HEK293T (cell line): ENCODE data around the gene ABCC5.
"Not testable (repeated sequence)": the region's sequence is repeated elsewhere in the genome, so short reads cannot be mapped to it uniquely, and the experiment has no call there.

Experiments used
- CTCF ChIA-PET: fragments of 350-600 bp; formaldehyde crosslinking; extraction: SDS; loops from one replicate; lab custom pipeline; 2021; ENCODE audit warnings: antibody characterized with exemption, inconsistent platforms; lab: Yijun Ruan, JAX
- POLR2A ChIA-PET: fragments of 350-600 bp; formaldehyde crosslinking; extraction: SDS; loops from one replicate; lab custom pipeline; 2020; ENCODE audit warnings: antibody characterized with exemption, inconsistent platforms; lab: Yijun Ruan, JAX
- DNase-seq: peaks from one replicate; pipeline ENCODE4 v3.0.0; 2012; ENCODE audit warnings: mixed read lengths; ENCODE audit errors: extremely low spot score
- ARNT ChIP-seq: fragments of 450-650 bp; IDR thresholded peaks from 2 replicates; pipeline ENCODE4 v1.6.1; 2017; ENCODE audit warnings: mild to moderate bottlenecking
- BHLHE40 ChIP-seq: fragments of 450-650 bp; IDR thresholded peaks from 2 replicates; pipeline ENCODE4 v1.6.1; 2016; ENCODE audit warnings: mild to moderate bottlenecking, moderate library complexity, borderline replicate concordance
- CTBP1 ChIP-seq: fragments of 450-650 bp; IDR thresholded peaks from 2 replicates; pipeline ENCODE4 v1.6.1; 2016; ENCODE audit warnings: borderline replicate concordance
- ELF4 ChIP-seq: fragments of 450-650 bp; IDR thresholded peaks from 2 replicates; pipeline ENCODE4 v1.6.1; 2017; ENCODE audit warnings: antibody characterized with exemption
- FOXA1 ChIP-seq: fragments of 450-650 bp; IDR thresholded peaks from 2 replicates; pipeline ENCODE4 v1.6.1; 2016; ENCODE audit warnings: mild to moderate bottlenecking
- FOXK2 ChIP-seq: fragments of 450-650 bp; IDR thresholded peaks from 2 replicates; pipeline ENCODE4 v1.6.1; 2016; ENCODE audit warnings: mild to moderate bottlenecking
- FOXM1 ChIP-seq: fragments of 450-650 bp; IDR thresholded peaks from 2 replicates; pipeline ENCODE4 v1.6.1; 2017; ENCODE audit warnings: mild to moderate bottlenecking, borderline replicate concordance
- HDGF ChIP-seq: fragments of 450-650 bp; IDR thresholded peaks from 2 replicates; pipeline ENCODE4 v1.6.1; 2017; ENCODE audit warnings: antibody characterized with exemption, borderline replicate concordance
- L3MBTL2 ChIP-seq: fragments of 450-650 bp; conservative IDR thresholded peaks from 2 replicates; pipeline ENCODE4 v1.6.1; 2016; ENCODE audit warnings: mild to moderate bottlenecking
- LEF1 ChIP-seq: fragments of 450-650 bp; IDR thresholded peaks from 2 replicates; pipeline ENCODE4 v1.6.1; 2017; ENCODE audit warnings: mild to moderate bottlenecking, borderline replicate concordance
- NFRKB ChIP-seq: fragments of 450-650 bp; IDR thresholded peaks from 2 replicates; pipeline ENCODE4 v1.6.1; 2016; ENCODE audit warnings: mild to moderate bottlenecking, moderate library complexity
- SP1 ChIP-seq: fragments of 450-650 bp; IDR thresholded peaks from 2 replicates; pipeline ENCODE4 v1.6.1; 2017
- SUZ12 ChIP-seq: fragments of 450-650 bp; IDR thresholded peaks from 2 replicates; pipeline ENCODE4 v1.6.1; 2016; ENCODE audit warnings: mild to moderate bottlenecking
- TARDBP ChIP-seq: fragments of 450-650 bp; IDR thresholded peaks from 2 replicates; pipeline ENCODE4 v1.6.1; 2016
- ZNF384 ChIP-seq: fragments of 450-650 bp; IDR thresholded peaks from 2 replicates; pipeline ENCODE4 v1.6.1; 2016
- TF ChIP-seq, protein P1 (sequence below): fragments of 450-650 bp; IDR thresholded peaks from 2 replicates; pipeline ENCODE4 v1.6.1; 2016

Gene ABCC5

GRCh38 chr3:183883291-183884096 lies 134.2 kb downstream of the ABCC5 start:
- TF ChIP-seq BHLHE40 = no peak
- no peak for TF ChIP-seq FOXA1
- TF ChIP-seq HDGF = no peak
- no peak for TF ChIP-seq ZNF384
- TF ChIP-seq FOXK2 = no peak
- no peak for TF ChIP-seq FOXM1
- TF ChIP-seq, protein P1, sequence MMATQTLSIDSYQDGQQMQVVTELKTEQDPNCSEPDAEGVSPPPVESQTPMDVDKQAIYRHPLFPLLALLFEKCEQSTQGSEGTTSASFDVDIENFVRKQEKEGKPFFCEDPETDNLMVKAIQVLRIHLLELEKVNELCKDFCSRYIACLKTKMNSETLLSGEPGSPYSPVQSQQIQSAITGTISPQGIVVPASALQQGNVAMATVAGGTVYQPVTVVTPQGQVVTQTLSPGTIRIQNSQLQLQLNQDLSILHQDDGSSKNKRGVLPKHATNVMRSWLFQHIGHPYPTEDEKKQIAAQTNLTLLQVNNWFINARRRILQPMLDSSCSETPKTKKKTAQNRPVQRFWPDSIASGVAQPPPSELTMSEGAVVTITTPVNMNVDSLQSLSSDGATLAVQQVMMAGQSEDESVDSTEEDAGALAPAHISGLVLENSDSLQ = no peak
- TF ChIP-seq ELF4 = no peak
- no peak for TF ChIP-seq NFRKB
- TF ChIP-seq CTBP1 = no peak
- TF ChIP-seq L3MBTL2 = no peak
- TF ChIP-seq SUZ12 = no peak
- TF ChIP-seq LEF1 = no peak
- ChIA-PET CTCF (interaction anchor here (0.7 to 2.1 kb wide), 2 partner anchors 13 to 57 kb away, joined by 3 to 9 read pairs; no protein-coding TSS in a partner anchor), POLR2A (interaction anchor here (0.8 to 0.9 kb wide), 2 partner anchors 8 to 35 kb away, joined by 3 to 4 read pairs; no protein-coding TSS in a partner anchor)
- no peak for DNase-seq

DNA sequence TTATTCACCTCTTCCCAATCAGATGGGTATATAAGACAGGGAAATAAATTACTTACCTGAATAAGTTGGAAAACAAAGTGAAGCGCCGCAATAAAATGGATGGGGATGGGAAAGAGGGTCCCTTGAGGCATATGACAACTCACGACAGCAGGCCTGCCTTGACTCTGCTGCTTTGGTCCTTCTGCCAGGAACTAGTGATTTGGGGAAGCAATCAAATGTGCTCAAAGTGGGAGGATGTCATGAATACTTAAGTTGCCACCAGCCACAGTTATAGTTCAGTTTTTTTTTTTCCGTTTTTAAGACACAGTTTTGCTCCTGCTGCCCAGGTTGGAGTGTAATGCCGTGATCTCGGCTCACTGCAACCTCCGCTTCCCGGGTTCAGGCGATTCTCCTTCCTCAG lies 137.6 kb downstream of the ABCC5 start:
- DNase-seq = no peak
- TF ChIP-seq, protein P1 = no peak
- TF ChIP-seq L3MBTL2 (no peak), SUZ12 (no peak), HDGF (no peak), ELF4 (no peak), BHLHE40 (no peak), FOXK2 (no peak), ARNT (no peak), TARDBP (no peak), LEF1 (no peak), FOXM1 (no peak), SP1 (no peak), ZNF384 (no peak), CTBP1 (no peak), NFRKB (no peak)
- CTCF ChIA-PET = no interaction called here
- POLR2A ChIA-PET = no interaction called here

DNA sequence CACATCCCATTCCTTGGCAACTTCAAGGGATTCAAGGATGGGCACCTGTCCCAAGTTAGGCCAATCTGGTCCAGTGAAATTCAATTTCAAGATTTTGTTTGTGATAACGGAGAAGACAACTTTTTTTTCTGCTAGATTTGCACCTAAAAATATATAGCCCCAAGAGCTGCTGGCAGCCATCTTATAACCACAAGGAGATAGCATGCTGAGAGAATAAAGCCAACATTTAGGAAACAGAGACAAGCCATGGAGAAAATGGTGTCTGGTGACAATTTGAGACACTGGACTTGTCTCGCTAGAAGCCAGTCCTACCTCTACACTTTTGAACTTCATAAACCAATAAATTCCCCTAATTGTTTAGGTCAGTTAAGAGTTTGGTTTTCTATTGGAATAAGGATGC lies 138.4 kb downstream of the ABCC5 start:
- ChIA-PET POLR2A (no interaction called here), CTCF (no interaction called here)
- DNase-seq = no peak
- TF ChIP-seq FOXA1 (no peak), FOXK2 (no peak), NFRKB (no peak), L3MBTL2 (no peak), CTBP1 (no peak), ARNT (no peak), ZNF384 (no peak), SP1 (no peak), FOXM1 (no peak), HDGF (no peak), BHLHE40 (no peak), ELF4 (no peak), TARDBP (no peak), SUZ12 (no peak)
- TF ChIP-seq, protein P1 = no peak

DNA sequence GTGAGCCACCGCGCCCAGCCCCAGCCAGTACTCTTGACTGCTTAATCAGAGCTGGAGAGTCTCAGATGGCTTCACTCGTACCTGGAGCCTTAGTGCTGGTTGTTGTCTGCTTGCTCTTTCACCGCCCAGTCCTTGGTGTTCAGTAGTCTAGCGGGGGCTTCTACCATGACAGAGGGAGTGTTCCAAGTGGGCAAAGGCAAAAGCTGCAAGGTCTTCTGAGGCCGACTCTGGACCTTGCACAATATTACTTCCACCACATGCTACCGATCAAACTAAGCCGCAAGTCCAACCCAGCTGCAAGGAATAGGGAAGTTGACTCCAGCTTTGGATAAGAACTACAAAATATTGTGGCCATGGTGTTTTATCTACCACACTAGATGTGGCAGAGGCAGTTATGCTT lies 139.6 kb downstream of the ABCC5 start:
- no peak for DNase-seq
- TF ChIP-seq FOXA1 (no peak), TARDBP (no peak), HDGF (no peak), L3MBTL2 (no peak), LEF1 (no peak), BHLHE40 (no peak), FOXK2 (no peak), SUZ12 (no peak), ELF4 (no peak), FOXM1 (no peak), CTBP1 (no peak), ZNF384 (no peak), ARNT (no peak)
- TF ChIP-seq, protein P1 = no peak
- CTCF ChIA-PET = no interaction called here
- POLR2A ChIA-PET = no interaction called here

DNA sequence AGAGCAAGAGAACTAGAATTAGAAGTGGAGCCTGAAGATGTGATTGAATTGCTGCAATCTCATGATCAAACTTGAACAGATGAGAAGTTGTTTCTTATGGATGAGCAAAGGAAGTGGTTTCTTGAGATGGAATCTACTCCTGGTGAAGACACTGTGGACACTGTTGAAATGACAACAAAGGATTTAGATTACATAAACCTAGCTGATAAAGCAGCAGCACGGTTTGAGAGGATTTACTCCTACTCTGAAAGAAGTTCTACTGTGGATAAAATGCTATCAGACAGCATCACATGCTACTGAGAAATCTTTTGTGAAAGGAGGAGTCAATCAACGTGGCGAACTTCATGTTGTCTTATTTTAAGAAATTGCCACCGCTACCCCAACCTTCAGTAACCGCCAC lies 140.5 kb downstream of the ABCC5 start:
- CTCF ChIA-PET, DNase-seq, POLR2A ChIA-PET: not testable (repeated sequence)
